Esophagus squamous epithelium (tissue), 5 donors: Measurements from ENCODE around the gene OR51Q1. TPM values are rescaled to one million over a fixed set of nuclear protein-coding genes. Genes with fewer than 3 reads are reported as not detected.

Experiments
- DNase-seq: peaks from one replicate; lab custom pipeline; 2025; lab: John Stamatoyannopoulos, UW
- H3K27ac ChIP-seq, 4 donors: fragments of 200-600 bp; sonication (generic); one replicate each; pipeline ENCODE4 v1.5.1; 2016 to 2019; ENCODE audit warnings: mild to moderate bottlenecking in 1 of 4
- H3K27me3 ChIP-seq, 4 donors: fragments of 200-600 bp; sonication (generic); 1 replicate in 3 of 4; 2 replicates in 1 of 4; pipeline versions ENCODE4 v1.5.1 to v1.6.0; 2017 to 2021; ENCODE audit warnings: antibody characterized with exemption in 1 of 4
- H3K36me3 ChIP-seq, 3 donors: fragments of 200-600 bp; sonication (generic); one replicate each; pipeline ENCODE4 v1.5.1; 2016 to 2019
- H3K4me1 ChIP-seq, 3 donors: fragments of 200-600 bp; sonication (generic); one replicate each; pipeline ENCODE4 v1.5.1; 2017 to 2019
- H3K4me3 ChIP-seq, 4 donors: fragments of 200-600 bp; sonication (generic); 1 replicate in 3 of 4; 2 replicates in 1 of 4; pipeline ENCODE4 v1.5.1; 2016 to 2019; ENCODE audit warnings: mild to moderate bottlenecking in 2 of 4, moderate library complexity in 1 of 4
- H3K9me3 ChIP-seq, 3 donors: fragments of 200-600 bp; sonication (generic); one replicate each; pipeline ENCODE4 v1.5.1; 2016 to 2019
- CTCF ChIP-seq, 6 experiments: fragments of 450-650 bp in 4 of 6; fragments of 200-600 bp in 2 of 6; sonication (generic) in 2 of 6; IDR thresholded peaks; one replicate each; pipeline ENCODE4 v1.5.1; 2016 to 2019; ENCODE audit warnings: antibody characterized with exemption in 6 of 6, mild to moderate bottlenecking in 4 of 6, moderate library complexity in 4 of 6
- POLR2A ChIP-seq, 4 donors: fragments of 450-650 bp; IDR thresholded peaks; one replicate each; pipeline ENCODE4 v1.6.1; 2017; ENCODE audit warnings: antibody characterized with exemption in 4 of 4, mild to moderate bottlenecking in 4 of 4, moderate library complexity in 3 of 4
- WGBS, 2 donors: methylation state at CpG; one replicate each; pipeline ENCODE4 v1.1.5; 2018; 5-methylcytosine and 5-hydroxymethylcytosine counted together
- intact Hi-C: fragments of 100-400 bp; cut with DNase I; formaldehyde crosslinking; loops from one replicate; pipeline ENCODE4 v1.15.0; 2022
- total RNA-seq, 4 donors: library from RNA; depleted of rRNA; stranded (reverse); fragments of >200 nt; gene quantifications; one replicate each; pipeline ENCODE4 v1.1.0, GENCODE V29; 2016
- donor health status: DM: yes; HTN: yes; CAD: no.

OR51Q1 gene
- total RNA-seq, 4 donors from 2014 or later = not detected

GRCh38 chr11:5441414-5441813 lies 19.5 kb downstream of the OR51Q1 start, which contains the start of gene OR51I1:
OR51I1 (minus strand) TSS chr11:5441514; CDS start chr11:5441514, 0 bp downstream.
- H3K9me3 ChIP-seq = no peaks in the 10 kb centered on the region
- no peaks in the 10 kb centered on the region for H3K27me3 ChIP-seq
- no peak for DNase-seq
- no peak within 1 kb of the TSS for H3K27ac ChIP-seq
- WGBS, 2 donors = 28 to 29% methylated on average over 2 of the region's 2 CpGs
- no peak for TF ChIP-seq POLR2A (IDR thresholded peaks at IDR 0.05)
- TF ChIP-seq CTCF (IDR thresholded peaks at IDR 0.05) = no peak
- intact Hi-C loops = no loop called here
- H3K4me1 ChIP-seq = no peaks in the 10 kb centered on the region
- no peaks in the 10 kb centered on the region for H3K36me3 ChIP-seq
- no peak within 1 kb of the TSS for H3K4me3 ChIP-seq

- H3K27me3 ChIP-seq = no peaks in the 10 kb centered on the region
- no peak for DNase-seq
- no peaks in the 10 kb centered on the region for H3K9me3 ChIP-seq
- H3K36me3 ChIP-seq = no peaks in the 10 kb centered on the region
- TF ChIP-seq CTCF (IDR thresholded peaks at IDR 0.05) (no peak), POLR2A (IDR thresholded peaks at IDR 0.05) (no peak)
- H3K27ac ChIP-seq = no peak overlapping the region
- intact Hi-C loops = no loop called here
- no peaks in the 10 kb centered on the region for H3K4me1 ChIP-seq
- no peak overlapping the region for H3K4me3 ChIP-seq
- 32 to 44% methylated on average over 2 of the region's 2 CpGs for WGBS, 2 donors
These were observed 22.0 kb downstream of the OR51Q1 start for GRCh38 chr11:5443835-5444393.

GRCh38 chr11:5449023-5449422 lies 27.1 kb downstream of the OR51Q1 start, which contains the start of gene OR51I2:
OR51I2 (plus strand) TSS chr11:5449323; CDS start chr11:5453489, 4,166 bp downstream.
- Histone ChIP-seq H3K4me1 (no peaks in the 10 kb centered on the region), H3K27ac (no peak within 1 kb of the TSS), H3K9me3 (no peaks in the 10 kb centered on the region), H3K36me3 (no peaks in the 10 kb centered on the region), H3K4me3 (no peak within 1 kb of the TSS), H3K27me3 (no peaks in the 10 kb centered on the region)
- intact Hi-C loops = no loop called here
- DNase-seq = no peak
- 94 to 96% methylated on average over 2 of the region's 2 CpGs for WGBS, 2 donors
- TF ChIP-seq CTCF (IDR thresholded peaks at IDR 0.05) (no peak), POLR2A (IDR thresholded peaks at IDR 0.05) (no peak)

GRCh38 chr11:5449432-5449831 lies 27.5 kb downstream of the OR51Q1 start:
- 71 to 73% methylated on average over 4 of the region's 4 CpGs for WGBS, 2 donors
- intact Hi-C loops = no loop called here
- no peak for DNase-seq
- H3K4me3 ChIP-seq = no peak overlapping the region
- H3K36me3 ChIP-seq = no peaks in the 10 kb centered on the region
- no peak for TF ChIP-seq CTCF (IDR thresholded peaks at IDR 0.05)
- TF ChIP-seq POLR2A (IDR thresholded peaks at IDR 0.05) = no peak
- H3K9me3 ChIP-seq = no peaks in the 10 kb centered on the region
- no peak overlapping the region for H3K27ac ChIP-seq
- H3K27me3 ChIP-seq = no peaks in the 10 kb centered on the region
- H3K4me1 ChIP-seq = no peaks in the 10 kb centered on the region

- WGBS, 2 donors = 67 to 93% methylated on average over 8 to 11 of the region's 14 CpGs
- H3K4me1 ChIP-seq = no peaks in the 10 kb centered on the region
- H3K27ac ChIP-seq = no peak overlapping the region
- no peaks in the 10 kb centered on the region for H3K36me3 ChIP-seq
- no peak for DNase-seq
- intact Hi-C loops = no loop called here
- no peaks in the 10 kb centered on the region for H3K27me3 ChIP-seq
- TF ChIP-seq POLR2A (IDR thresholded peaks at IDR 0.05) = no peak
- TF ChIP-seq CTCF (IDR thresholded peaks at IDR 0.05) = no peak
- no peak overlapping the region for H3K4me3 ChIP-seq
- H3K9me3 ChIP-seq = no peaks in the 10 kb centered on the region
These were observed 39.2 kb downstream of the OR51Q1 start for GRCh38 chr11:5460983-5461621.
